Lower leg skin (tissue), 4 donors: ENCODE data around the gene GTF2A2. TPM values are rescaled to one million over a fixed set of nuclear protein-coding genes. Genes with fewer than 3 reads are reported as not detected.
"Not testable (repeated sequence)": the region's sequence is repeated elsewhere in the genome, so short reads cannot be mapped to it uniquely, and the experiment has no call there.

Experiments
- DNase-seq, 2 donors: peaks; one replicate each; pipeline ENCODE4 v3.0.0-alpha.2; 2019; ENCODE audit warnings: low spot score in 2 of 2
- H3K4me3 ChIP-seq: fragments of 200-600 bp; sonication (generic); 2 replicates; pipeline ENCODE4 v1.5.1; 2017; ENCODE audit warnings: mild to moderate bottlenecking, low read depth; ENCODE audit not compliant: poor library complexity, severe bottlenecking
- CTCF ChIP-seq, 3 donors: fragments of 450-650 bp; IDR thresholded peaks; one replicate each; pipeline ENCODE4 v1.5.1; 2016; ENCODE audit warnings: antibody characterized with exemption in 3 of 3, mild to moderate bottlenecking in 3 of 3, moderate library complexity in 2 of 3
- POLR2A ChIP-seq, 2 donors: fragments of 450-650 bp; IDR thresholded peaks; one replicate each; pipeline ENCODE4 v1.6.1; 2016 to 2017; ENCODE audit warnings: antibody characterized with exemption in 2 of 2, mild to moderate bottlenecking in 1 of 2, moderate library complexity in 1 of 2
- WGBS, 2 donors: methylation state at CpG; one replicate each; pipeline ENCODE4 v1.1.5; 2018; 5-methylcytosine and 5-hydroxymethylcytosine counted together
- intact Hi-C: fragments of 100-400 bp; cut with DNase I; formaldehyde crosslinking; loops from one replicate; pipeline ENCODE4 v1.15.0; 2023; ENCODE audit warnings: low total_unique reads
- total RNA-seq, 4 donors: library from RNA; depleted of rRNA; stranded (reverse); fragments of >200 nt; gene quantifications; one replicate each; pipeline ENCODE4 v1.1.0, GENCODE V29; 2016

Gene GTF2A2
- total RNA-seq: 10 to 100 TPM; 13.4 to 32.7 (median 17.0) TPM

GRCh38 chr15:59656897-59657634 is at the start of gene GTF2A2:
Gene GTF2A2 (minus strand): TSS chr15:59657515. CDS start chr15:59652277, 5,238 bp downstream.
- TF ChIP-seq POLR2A (IDR thresholded peaks at IDR 0.05): peak in 1 of 2 donors; percentile 11
- no peak for TF ChIP-seq CTCF (IDR thresholded peaks at IDR 0.05)
- intact Hi-C loops: no loop called here
- WGBS, 2 donors: 0% methylated on average over 38 to 41 of the region's 59 CpGs
- H3K4me3 ChIP-seq: peak within 1 kb of the TSS; percentile 58
- peak; percentile 93 to 99 for DNase-seq

- DNase-seq: no peak
- no peak overlapping the region for H3K4me3 ChIP-seq
- 56 to 61% methylated on average over 6 of the region's 6 CpGs for WGBS, 2 donors
- TF ChIP-seq CTCF (IDR thresholded peaks at IDR 0.05): no peak
- no peak for TF ChIP-seq POLR2A (IDR thresholded peaks at IDR 0.05)
- intact Hi-C loops: no loop called here
Measured at GRCh38 chr15:59703979-59704796, 46.9 kb upstream of the GTF2A2 start.

GRCh38 chr15:59702351-59702750 is 45.0 kb upstream of the GTF2A2 start:
- TF ChIP-seq POLR2A (IDR thresholded peaks at IDR 0.05) (no peak), CTCF (IDR thresholded peaks at IDR 0.05) (no peak)
- DNase-seq: no peak
- no peak overlapping the region for H3K4me3 ChIP-seq
- intact Hi-C loops: no loop called here

- intact Hi-C loops: no loop called here
- 64 to 76% methylated on average over 4 of the region's 4 CpGs for WGBS, 2 donors
- H3K4me3 ChIP-seq: no peak overlapping the region
- DNase-seq: no peak
- TF ChIP-seq POLR2A (IDR thresholded peaks at IDR 0.05) (no peak), CTCF (IDR thresholded peaks at IDR 0.05) (no peak)
Measured at GRCh38 chr15:59701880-59702279, 44.6 kb upstream of the GTF2A2 start.

GRCh38 chr15:59699810-59700431 is 42.6 kb upstream of the GTF2A2 start:
- DNase-seq: no peak
- intact Hi-C loops: no loop called here
- H3K4me3 ChIP-seq: no peak overlapping the region
- TF ChIP-seq POLR2A (IDR thresholded peaks at IDR 0.05) (no peak), CTCF (IDR thresholded peaks at IDR 0.05) (no peak)
- 47 to 62% methylated on average over 4 of the region's 4 CpGs for WGBS, 2 donors

GRCh38 chr15:59698065-59698464 is 40.8 kb upstream of the GTF2A2 start:
- intact Hi-C loops, H3K4me3 ChIP-seq, DNase-seq: not testable (repeated sequence)
- WGBS, 2 donors: 81 to 91% methylated on average over 4 of the region's 4 CpGs
